K562 (cell line): ENCODE measurements around the gene KLHDC10. TPM values are rescaled to one million over a fixed set of nuclear protein-coding genes. Genes with fewer than 3 reads are reported as not detected.

Experiments
- CBX1 ChIP-seq: sonication (generic); IDR thresholded peaks from 2 replicates; pipeline ENCODE4 v1.6.1; 2016; ENCODE audit warnings: antibody characterized with exemption, low read depth, mild to moderate bottlenecking
- CHCHD3 ChIP-seq: fragments of 250-450 bp; sonication (Bioruptor Pico); IDR thresholded peaks from 2 replicates; pipeline ENCODE4 v2.1.2; 2022; ENCODE audit warnings: mild to moderate bottlenecking
- CSDE1 ChIP-seq, 2 experiments: fragments of 450-650 bp; IDR thresholded peaks; 2 replicates each; pipeline ENCODE4 v1.6.1; 2016; ENCODE audit warnings: mild to moderate bottlenecking in 1 of 2
- DDX20 ChIP-seq: fragments of 450-650 bp; IDR thresholded peaks from 2 replicates; pipeline ENCODE4 v1.6.1; 2016; ENCODE audit warnings: missing genetic modification characterization, low read depth, mild to moderate bottlenecking, missing compliant biosample characterization, moderate library complexity
- ETV5 ChIP-seq: sonication (generic); formaldehyde crosslinking; IDR thresholded peaks from 2 replicates; pipeline ENCODE4 v1.4.0; 2020; ENCODE audit warnings: low read depth, mild to moderate bottlenecking, missing genetic modification reagents
- FIP1L1 ChIP-seq: fragments of 200-400 bp; formaldehyde crosslinking; IDR thresholded peaks from 2 replicates; pipeline ENCODE4 v1.6.1; 2018; ENCODE audit warnings: mild to moderate bottlenecking, low read depth, low read length; ENCODE audit not compliant: poor library complexity, severe bottlenecking
- FOXM1 ChIP-seq, 2 experiments: fragments of 450-650 bp in 1 of 2; sonication (generic) in 1 of 2; formaldehyde crosslinking in 1 of 2; IDR thresholded peaks; 2 replicates each; pipeline versions ENCODE4 v1.6.1 to v1.9.0; 2017 to 2022; ENCODE audit warnings: low read depth in 2 of 2, mild to moderate bottlenecking in 2 of 2, missing genetic modification reagents in 1 of 2, moderate library complexity in 1 of 2
- GABPA ChIP-seq: fragments of 200-800 bp; sonication (Bioruptor generic); conservative IDR thresholded peaks from 2 replicates; pipeline ENCODE4 v1.6.1; 2016; ENCODE audit warnings: low read depth, missing genetic modification characterization, missing compliant biosample characterization
- GATAD2B ChIP-seq: fragments of 450-650 bp; IDR thresholded peaks from 2 replicates; pipeline ENCODE4 v1.6.1; 2017; ENCODE audit warnings: mild to moderate bottlenecking, borderline replicate concordance
- KLF13 ChIP-seq: fragments of 450-650 bp; IDR thresholded peaks from 2 replicates; pipeline ENCODE4 v1.6.1; 2016; ENCODE audit warnings: missing genetic modification characterization, low read depth, mild to moderate bottlenecking, missing compliant biosample characterization, moderate library complexity, borderline replicate concordance
- MCM3 ChIP-seq: fragments of 450-650 bp; IDR thresholded peaks from 2 replicates; pipeline ENCODE4 v1.6.1; 2016
- MIER1 ChIP-seq: fragments of 450-650 bp; IDR thresholded peaks from 2 replicates; pipeline ENCODE4 v1.6.1; 2016; ENCODE audit warnings: antibody characterized with exemption, mild to moderate bottlenecking, low read depth
- NFATC3 ChIP-seq: fragments of 450-650 bp; IDR thresholded peaks from 2 replicates; pipeline ENCODE4 v1.6.1; 2017; ENCODE audit warnings: mild to moderate bottlenecking
- NFIC ChIP-seq: fragments of 450-650 bp; IDR thresholded peaks from 2 replicates; pipeline ENCODE4 v1.6.1; 2017; ENCODE audit warnings: mild to moderate bottlenecking, inconsistent platforms
- NR4A1 ChIP-seq, 2 experiments: fragments of 250-450 bp in 1 of 2; fragments of 450-650 bp in 1 of 2; sonication (Bioruptor Pico) in 1 of 2; IDR thresholded peaks; 2 replicates each; pipeline versions ENCODE4 v1.4.0 to v1.6.1; 2016 to 2020; ENCODE audit warnings: mild to moderate bottlenecking in 2 of 2, missing compliant biosample characterization in 1 of 2, missing genetic modification characterization in 1 of 2, moderate library complexity in 1 of 2
- POLR3G ChIP-seq: IDR thresholded peaks from 2 replicates; pipeline ENCODE4 v1.6.1; 2011; ENCODE audit not compliant: insufficient read length, insufficient replicate concordance; ENCODE audit errors: extremely low read depth
- POU5F1 ChIP-seq: fragments of 150-350 bp; IDR thresholded peaks from 2 replicates; pipeline ENCODE4 v1.6.1; 2014; ENCODE audit warnings: borderline replicate concordance, low read length, low read depth, mild to moderate bottlenecking; ENCODE audit not compliant: partially characterized antibody
- TBP ChIP-seq: optimal IDR thresholded peaks from 2 replicates; pipeline ENCODE3; 2011; ENCODE audit warnings: low read depth, low read length, improper control_type of control experiment
- TCF7L2 ChIP-seq: fragments of 150-350 bp; IDR thresholded peaks from 2 replicates; pipeline ENCODE4 v1.6.1; 2016; ENCODE audit warnings: low read depth, mild to moderate bottlenecking, low read length, moderate library complexity
- TRIM24 ChIP-seq, 2 experiments: fragments of 450-650 bp; IDR thresholded peaks; 2 replicates each; pipeline ENCODE4 v1.6.1; 2016
- TSHZ1 ChIP-seq: fragments of 250-450 bp; sonication (Bioruptor Pico); IDR thresholded peaks from 2 replicates; pipeline ENCODE4 v1.4.0; 2020; ENCODE audit warnings: mild to moderate bottlenecking, moderate library complexity
- ZNF165 ChIP-seq: fragments of 250-450 bp; sonication (Bioruptor Pico); IDR thresholded peaks from 2 replicates; pipeline ENCODE4 v1.4.0; 2020; ENCODE audit warnings: borderline replicate concordance
- ZNF224 ChIP-seq: sonication (generic); formaldehyde crosslinking; IDR thresholded peaks from 2 replicates; pipeline ENCODE4 v1.8.0; 2022; ENCODE audit warnings: mild to moderate bottlenecking, missing genetic modification reagents
- ZNF239 ChIP-seq: fragments of 250-450 bp; sonication (Bioruptor Pico); IDR thresholded peaks from 2 replicates; pipeline ENCODE4 v1.4.0; 2020; ENCODE audit warnings: mild to moderate bottlenecking
- ZNF253 ChIP-seq: fragments of 250-450 bp; sonication (Bioruptor Pico); conservative IDR thresholded peaks from 2 replicates; pipeline ENCODE4 v1.6.1; 2021; ENCODE audit warnings: mild to moderate bottlenecking
- ZNF57 ChIP-seq: fragments of 450-650 bp; formaldehyde crosslinking; IDR thresholded peaks from 2 replicates; pipeline ENCODE4 v1.4.0; 2020; ENCODE audit warnings: mild to moderate bottlenecking, moderate library complexity
- ZNF583 ChIP-seq: fragments of 250-450 bp; sonication (Bioruptor Pico); IDR thresholded peaks from 2 replicates; pipeline ENCODE4 v1.4.0; 2020
- polyA plus RNA-seq, 8 experiments: library from polyadenylated mRNA; depleted of rRNA in 4 of 8; stranded (reverse) in 5 of 8; unstranded in 3 of 8; fragments of >200 nt; fragmentation: Nextera tagmentation in 2 of 8; fragmentation: Illumina TruSeq in 1 of 8; extraction: Ambion mirVana in 2 of 8; extraction: Trizol in 1 of 8; gene quantifications; 2 replicates each; pipeline versions ENCODE4 v1.2.1 to v1.2.3, GENCODE V29; 2011 to 2014; ENCODE audit warnings: inconsistent platforms in 1 of 8, missing spikeins in 1 of 8
- total RNA-seq, 7 experiments: library from RNA; depleted of rRNA in 6 of 7; stranded (reverse); fragments of >200 nt in 6 of 7; fragmentation: Illumina TruSeq in 2 of 7; extraction: Trizol in 2 of 7; gene quantifications; 2 replicates each; pipeline versions ENCODE4 v1.2.1 to v1.2.3, GENCODE V29; 2011 to 2021; ENCODE audit warnings: low replicate concordance in 1 of 7

The KLHDC10 gene
- total and polyA plus RNA-seq, 9 of the 15 experiments (the other 6 are each of a cell fraction or from before 2014, with no cell fraction given): 9.8 to 80.5 (median 31.4) TPM

DNA sequence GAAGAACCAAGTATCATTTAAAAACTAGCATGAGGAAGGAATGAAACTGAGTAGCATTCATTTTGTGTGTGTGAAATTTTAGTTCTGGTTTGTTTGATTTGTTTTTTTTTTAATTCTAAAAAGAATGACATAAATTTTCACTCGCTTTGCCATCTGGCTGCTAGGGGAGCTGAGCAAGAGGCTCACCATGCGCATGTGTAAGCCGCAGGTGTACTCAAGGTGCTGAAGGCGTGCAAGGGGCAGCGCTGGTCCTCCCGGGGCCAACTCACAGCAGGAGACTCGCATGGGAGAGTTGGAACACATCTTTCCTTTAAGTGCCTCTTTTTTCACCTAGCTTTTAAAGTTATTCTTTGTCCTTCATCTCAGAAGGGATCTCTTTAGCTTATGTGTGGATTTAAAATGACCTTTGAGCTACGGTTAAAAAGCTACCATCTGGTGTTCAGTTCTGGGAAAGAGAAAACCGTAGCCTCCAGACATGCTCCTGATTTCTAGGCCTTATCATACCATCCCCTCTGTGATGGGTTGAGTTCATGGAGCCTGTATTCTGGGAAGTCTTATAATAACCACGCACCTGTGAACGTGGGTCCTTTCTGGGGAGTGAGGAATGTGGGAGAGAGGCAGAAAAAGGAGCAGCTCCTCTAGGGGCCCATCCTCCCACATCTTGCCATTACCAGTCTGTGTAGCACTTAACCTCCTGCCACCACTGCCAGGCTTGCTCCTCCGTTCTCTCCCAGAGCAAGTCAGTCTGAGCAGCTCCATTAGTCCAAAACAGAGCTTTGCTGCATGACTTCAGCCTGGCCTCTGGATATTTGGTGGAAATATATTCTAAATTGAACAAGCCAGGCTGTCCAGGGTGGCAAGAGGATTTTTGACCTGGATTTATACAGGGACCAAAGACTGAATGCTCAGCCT, 61.9 kb downstream of the KLHDC10 start (continued):
- TF ChIP-seq ZNF165 (CRISPR knock-in tag) (no peak), DDX20 (tag) (no peak), TCF7L2 (no peak), CSDE1 (IDR thresholded peaks at IDR 0.05) (no peak), NFIC (peak; percentile 83), ZNF224 (CRISPR knock-in tag) (no peak), ETV5 (CRISPR knock-in tag) (peak; percentile 76), ZNF583 (CRISPR knock-in tag) (0 out of 2 replicates have a peak, but pooled peaks have one; percentile 13), TSHZ1 (CRISPR knock-in tag) (no peak), ZNF57 (CRISPR knock-in tag) (no peak), ZNF239 (CRISPR knock-in tag) (no peak), KLF13 (tag) (no peak), CHCHD3 (no peak), POU5F1 (no peak), GABPA (tag) (no peak), MIER1 (no peak), TBP (no peak), CBX1 (no peak), FOXM1 (IDR thresholded peaks at IDR 0.05; ENCODE audit: low read depth) (peak; percentile 49; the same call in 1 of the 2 replicates), FOXM1 (CRISPR knock-in tag; IDR thresholded peaks at IDR 0.05; ENCODE audit: low read depth) (no peak), NR4A1 (CRISPR knock-in tag; IDR thresholded peaks at IDR 0.05) (no peak), NR4A1 (tag; IDR thresholded peaks at IDR 0.05) (peak; percentile 39; the same call in 1 of the 2 replicates), FIP1L1 (no peak), GATAD2B (no peak; the same call in 1 of the 2 replicates), POLR3G (no peak), NFATC3 (0 out of 2 replicates have a peak, but pooled peaks have one; percentile 41), MCM3 (no peak), ZNF253 (CRISPR knock-in tag) (no peak), TRIM24 (IDR thresholded peaks at IDR 0.05) (peak; percentile 58 to 84; a peak in 3 of 4 replicates)
